Measurements from ENCODE around the gene LIFR. TPM values are rescaled to one million over a fixed set of nuclear protein-coding genes. Genes with fewer than 3 reads are reported as not detected.

The LIFR gene
- polyA plus RNA-seq, 2 of the 4 experiments (the other 2 are of a cell fraction) = 3.8 to 7.9 TPM

GRCh38 chr5:38543886-38544285 is 12.6 kb downstream of the LIFR start (continued):
- TF ChIP-seq, protein P1, sequence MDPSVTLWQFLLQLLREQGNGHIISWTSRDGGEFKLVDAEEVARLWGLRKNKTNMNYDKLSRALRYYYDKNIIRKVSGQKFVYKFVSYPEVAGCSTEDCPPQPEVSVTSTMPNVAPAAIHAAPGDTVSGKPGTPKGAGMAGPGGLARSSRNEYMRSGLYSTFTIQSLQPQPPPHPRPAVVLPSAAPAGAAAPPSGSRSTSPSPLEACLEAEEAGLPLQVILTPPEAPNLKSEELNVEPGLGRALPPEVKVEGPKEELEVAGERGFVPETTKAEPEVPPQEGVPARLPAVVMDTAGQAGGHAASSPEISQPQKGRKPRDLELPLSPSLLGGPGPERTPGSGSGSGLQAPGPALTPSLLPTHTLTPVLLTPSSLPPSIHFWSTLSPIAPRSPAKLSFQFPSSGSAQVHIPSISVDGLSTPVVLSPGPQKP (IDR thresholded peaks at IDR 0.05; ENCODE audit: low read depth, low read length) = no peak

- H3K4me1 ChIP-seq = peaks cover 6% of the 10 kb centered on the region; the same call in 2 of the 3 replicates
- 93% methylated on average over 2 of the region's 2 CpGs for WGBS (ENCODE audit: missing lambda C conversion rate)
- ATAC-seq (no peak), FAIRE-seq (no peak), DNase-seq (ENCODE audit: low read depth in 1 of 2, low spot score in 1 of 2) (no peak)
- no peak overlapping the region for H3K27ac ChIP-seq
- H3K4me2 ChIP-seq = no peak overlapping the region
- no peak overlapping the region for H3K4me3 ChIP-seq
- no peaks in the 10 kb centered on the region for H3K9me3 ChIP-seq
- ChIA-PET POLR2A (no interaction called here), CTCF (interaction anchor here (1.5 kb wide), 1 partner anchor 101 kb away, joined by 4 read pairs; no protein-coding TSS in a partner anchor)
- TF ChIP-seq EHMT2 (IDR thresholded peaks at IDR 0.05; ENCODE audit: low read depth) (no peak), TFCP2L1 (CRISPR knock-in tag; IDR thresholded peaks at IDR 0.05) (no peak), HOXB5 (CRISPR knock-in tag; IDR thresholded peaks at IDR 0.05) (no peak), BCL3 (IDR thresholded peaks at IDR 0.05) (no peak), POLR2A (IDR thresholded peaks at IDR 0.05; ENCODE audit: low read length) (no peak), CHD4 (IDR thresholded peaks at IDR 0.05; ENCODE audit: borderline replicate concordance) (no peak), CBX8 (IDR thresholded peaks at IDR 0.05) (no peak), HEYL (CRISPR knock-in tag; IDR thresholded peaks at IDR 0.05) (no peak), FOSL2 (IDR thresholded peaks at IDR 0.05) (no peak), FOSL2 (CRISPR knock-in tag; IDR thresholded peaks at IDR 0.05) (no peak), MAFK (IDR thresholded peaks at IDR 0.05; ENCODE audit: partially characterized antibody) (no peak), JUN (IDR thresholded peaks at IDR 0.05) (no peak), HES2 (IDR thresholded peaks at IDR 0.05) (no peak), PHF8 (IDR thresholded peaks at IDR 0.05; ENCODE audit: borderline replicate concordance, low read depth) (no peak), RCOR1 (IDR thresholded peaks at IDR 0.05; ENCODE audit: low read depth, low read length) (no peak), KDM5A (IDR thresholded peaks at IDR 0.05) (no peak)
Observed at GRCh38 chr5:38543074-38543473, 13.4 kb downstream of the LIFR start.

DNA sequence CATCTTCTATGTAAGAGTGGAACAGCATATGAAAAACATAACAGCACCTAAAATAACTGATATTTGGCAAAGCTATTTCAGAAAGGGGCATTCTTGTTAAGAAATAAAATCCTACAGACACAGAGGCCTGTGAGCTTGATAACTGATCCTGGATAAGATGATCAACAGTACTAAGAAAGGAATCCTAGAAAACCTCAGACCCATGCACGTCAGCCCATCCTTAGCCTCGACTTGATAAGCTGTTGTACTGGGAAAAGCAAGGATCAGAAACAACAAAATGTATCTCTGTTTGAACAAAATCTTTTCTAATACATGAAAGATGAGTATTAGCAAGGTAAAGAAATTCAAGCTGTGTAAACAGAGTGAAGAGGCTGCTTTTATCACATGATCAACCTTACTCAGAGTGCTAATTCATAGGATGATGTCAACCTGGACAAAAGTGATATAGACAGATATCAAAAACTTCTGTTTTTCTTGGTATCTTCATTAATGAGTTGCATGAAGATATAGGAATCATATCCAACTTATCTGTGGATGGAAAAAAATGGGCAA is 15.2 kb downstream of the LIFR start:
- TF ChIP-seq MAZ (IDR thresholded peaks at IDR 0.05; ENCODE audit: borderline replicate concordance, low read depth, low read length) (no peak), BCL3 (IDR thresholded peaks at IDR 0.05) (no peak), TP53 (CRISPR knock-in tag; IDR thresholded peaks at IDR 0.05) (no peak), SMC3 (IDR thresholded peaks at IDR 0.05) (no peak), HOXA7 (CRISPR knock-in tag; IDR thresholded peaks at IDR 0.05) (no peak), NR3C1 (IDR thresholded peaks at IDR 0.05) (no peak), POLR2A (IDR thresholded peaks at IDR 0.05; ENCODE audit: low read length) (no peak), BHLHE40 (IDR thresholded peaks at IDR 0.05; ENCODE audit: low read depth, low read length) (no peak), CEBPB (IDR thresholded peaks at IDR 0.05) (no peak), ESRRA (IDR thresholded peaks at IDR 0.05; ENCODE audit: borderline replicate concordance, low read length) (no peak), FOSL2 (IDR thresholded peaks at IDR 0.05) (no peak), FOSL2 (CRISPR knock-in tag; IDR thresholded peaks at IDR 0.05) (no peak), HES2 (IDR thresholded peaks at IDR 0.05) (no peak), CHD4 (IDR thresholded peaks at IDR 0.05; ENCODE audit: borderline replicate concordance) (no peak)
- TF ChIP-seq, protein P2, sequence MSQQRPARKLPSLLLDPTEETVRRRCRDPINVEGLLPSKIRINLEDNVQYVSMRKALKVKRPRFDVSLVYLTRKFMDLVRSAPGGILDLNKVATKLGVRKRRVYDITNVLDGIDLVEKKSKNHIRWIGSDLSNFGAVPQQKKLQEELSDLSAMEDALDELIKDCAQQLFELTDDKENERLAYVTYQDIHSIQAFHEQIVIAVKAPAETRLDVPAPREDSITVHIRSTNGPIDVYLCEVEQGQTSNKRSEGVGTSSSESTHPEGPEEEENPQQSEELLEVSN (IDR thresholded peaks at IDR 0.05; ENCODE audit: borderline replicate concordance, low read depth) = no peak
- TF ChIP-seq, protein P3, sequence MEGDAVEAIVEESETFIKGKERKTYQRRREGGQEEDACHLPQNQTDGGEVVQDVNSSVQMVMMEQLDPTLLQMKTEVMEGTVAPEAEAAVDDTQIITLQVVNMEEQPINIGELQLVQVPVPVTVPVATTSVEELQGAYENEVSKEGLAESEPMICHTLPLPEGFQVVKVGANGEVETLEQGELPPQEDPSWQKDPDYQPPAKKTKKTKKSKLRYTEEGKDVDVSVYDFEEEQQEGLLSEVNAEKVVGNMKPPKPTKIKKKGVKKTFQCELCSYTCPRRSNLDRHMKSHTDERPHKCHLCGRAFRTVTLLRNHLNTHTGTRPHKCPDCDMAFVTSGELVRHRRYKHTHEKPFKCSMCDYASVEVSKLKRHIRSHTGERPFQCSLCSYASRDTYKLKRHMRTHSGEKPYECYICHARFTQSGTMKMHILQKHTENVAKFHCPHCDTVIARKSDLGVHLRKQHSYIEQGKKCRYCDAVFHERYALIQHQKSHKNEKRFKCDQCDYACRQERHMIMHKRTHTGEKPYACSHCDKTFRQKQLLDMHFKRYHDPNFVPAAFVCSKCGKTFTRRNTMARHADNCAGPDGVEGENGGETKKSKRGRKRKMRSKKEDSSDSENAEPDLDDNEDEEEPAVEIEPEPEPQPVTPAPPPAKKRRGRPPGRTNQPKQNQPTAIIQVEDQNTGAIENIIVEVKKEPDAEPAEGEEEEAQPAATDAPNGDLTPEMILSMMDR (IDR thresholded peaks at IDR 0.05) = no peak
- DNase-seq (ENCODE audit: low read depth in 1 of 2, low spot score in 1 of 2) (no peak), ATAC-seq (no peak), FAIRE-seq (peak; percentile 23)
- H3K9me3 ChIP-seq = no peaks in the 10 kb centered on the region
- H3K27ac ChIP-seq = no peak overlapping the region
- CTCF ChIA-PET = interaction anchor here (0.7 to 3.4 kb wide), 5 partner anchors 9 to 268 kb away, joined by 3 to 23 read pairs (median 4); no protein-coding TSS in a partner anchor
- H3K4me3 ChIP-seq = no peak overlapping the region
- peaks cover 6% of the 10 kb centered on the region; the same call in 1 of the 3 replicates for H3K4me1 ChIP-seq
- POLR2A ChIA-PET = no interaction called here
- H3K4me2 ChIP-seq = peak overlapping the region; percentile 12; the same call in 1 of the 3 replicates
- 71% methylated on average over 2 of the region's 2 CpGs for WGBS (ENCODE audit: missing lambda C conversion rate)

Measured in A549 (cell line).